HCT116 (cell line): Measurements from ENCODE around the gene AMDHD2. TPM values are rescaled to one million over a fixed set of nuclear protein-coding genes. Genes with fewer than 3 reads are reported as not detected.

Source experiments
- ATAC-seq: fragments of 200-7000 bp; cut with Tn5 transposase; 2 replicates; pipeline ENCODE4 v1.9.1; 2020; ENCODE audit warnings: mild to moderate bottlenecking, moderate library complexity
- BruUV-seq: library from RNA; stranded (reverse); fragments of 400-500 nt; replicated peaks from 2 replicates; lab custom pipeline; 2021; lab: Mats Ljungman, UMichigan
- CTCF ChIA-PET: fragments of 300-600 bp; sonication (Branson Sonifier 250); formaldehyde crosslinking; loops from one replicate; lab custom pipeline; 2021; ENCODE audit warnings: antibody characterized with exemption; lab: Charles Lee
- POLR2A ChIA-PET: fragments of 300-600, 350-600 bp; sonication (Branson Sonifier 250); formaldehyde crosslinking; loops from one replicate; lab custom pipeline; 2021; ENCODE audit warnings: antibody characterized with exemption; lab: Charles Lee
- RAD21 ChIA-PET, 2 experiments: fragments of 300-600 bp; sonication (Branson Sonifier 250); formaldehyde crosslinking; loops; one replicate each; lab custom pipeline; 2023; ENCODE audit warnings: low total read pairs in 2 of 2; ENCODE audit not compliant: uncharacterized antibody in 2 of 2, unreplicated experiment in 2 of 2, low non-redundant PET in 1 of 2; lab: Charles Lee
- DNase-seq: peaks from one replicate; pipeline ENCODE4 v3.0.0-alpha.2; 2010; ENCODE audit warnings: low read depth, low spot score
- H2AFZ ChIP-seq: fragments of 200-600 bp; shearing (Covaris generic), sonication (generic); 2 replicates; pipeline ENCODE4 v1.6.1; 2017; ENCODE audit warnings: low read depth, mixed run types, mixed read lengths, antibody characterized with exemption, low read length; ENCODE audit not compliant: poor library complexity, severe bottlenecking
- H3K27ac ChIP-seq: 2 replicates; pipeline ENCODE4 v1.5.1; 2012; ENCODE audit warnings: low read depth, low read length
- H3K27me3 ChIP-seq: fragments of 200-600 bp; sonication (generic); 2 replicates; pipeline ENCODE4 v1.6.1; 2016; ENCODE audit warnings: mixed run types, low read length, mixed read lengths; ENCODE audit not compliant: insufficient read depth
- H3K36me3 ChIP-seq, 2 experiments: fragments of 200-500 bp in 1 of 2; fragments of 200-600 bp in 1 of 2; sonication (Bioruptor generic) in 1 of 2; sonication (generic) in 1 of 2; 2 replicates each; pipeline versions ENCODE4 v1.5.1 to v1.6.1; 2014 to 2016; ENCODE audit warnings: low read length in 2 of 2, inconsistent platforms in 1 of 2, mixed read lengths in 1 of 2, mixed run types in 1 of 2; ENCODE audit not compliant: insufficient read depth in 2 of 2, control insufficient read depth in 1 of 2
- H3K4me1 ChIP-seq, 2 experiments: fragments of 200-600 bp in 1 of 2; sonication (generic) in 1 of 2; 2 replicates each; pipeline versions ENCODE4 v1.5.1 to v1.6.1; 2012 to 2017; ENCODE audit warnings: low read length in 2 of 2, inconsistent platforms in 1 of 2, mild to moderate bottlenecking in 1 of 2, mixed read lengths in 1 of 2, mixed run types in 1 of 2, moderate library complexity in 1 of 2; ENCODE audit not compliant: insufficient read depth in 2 of 2, control insufficient read depth in 1 of 2
- H3K4me2 ChIP-seq: fragments of 200-600 bp; sonication (generic); 2 replicates; pipeline ENCODE4 v1.6.1; 2017; ENCODE audit warnings: mixed run types, low read length, mixed read lengths
- H3K4me3 ChIP-seq, 2 experiments: fragments of 200-600 bp in 1 of 2; sonication (generic) in 1 of 2; replicated peaks in 1 of 2; 2 replicates each; pipeline ENCODE4 v1.5.1; 2011 to 2016; ENCODE audit warnings: low read length in 2 of 2, control low read depth in 1 of 2, low read depth in 1 of 2, mild to moderate bottlenecking in 1 of 2, mixed read lengths in 1 of 2, mixed run types in 1 of 2
- H3K79me2 ChIP-seq: fragments of 200-600 bp; sonication (generic); 2 replicates; pipeline ENCODE4 v1.6.1; 2017; ENCODE audit warnings: mild to moderate bottlenecking, mixed run types, low read length, moderate library complexity, mixed read lengths; ENCODE audit not compliant: insufficient read depth
- H3K9ac ChIP-seq: fragments of 200-600 bp; sonication (generic); 2 replicates; pipeline ENCODE4 v1.6.1; 2016; ENCODE audit warnings: low read length, mixed read lengths
- H3K9me2 ChIP-seq: fragments of 200-600 bp; sonication (generic), shearing (Covaris generic); 2 replicates; pipeline ENCODE4 v1.6.1; 2017; ENCODE audit warnings: mixed run types, mild to moderate bottlenecking, moderate library complexity; ENCODE audit not compliant: insufficient read depth
- H3K9me3 ChIP-seq, 2 experiments: fragments of 200-500 bp in 1 of 2; fragments of 200-600 bp in 1 of 2; sonication (Bioruptor generic) in 1 of 2; sonication (generic) in 1 of 2; 2 replicates each; pipeline ENCODE4 v1.6.1; 2014 to 2017; ENCODE audit warnings: low read length in 2 of 2, mixed read lengths in 2 of 2, inconsistent platforms in 1 of 2, low read depth in 1 of 2, mild to moderate bottlenecking in 1 of 2, mixed run types in 1 of 2, moderate library complexity in 1 of 2; ENCODE audit not compliant: control insufficient read depth in 1 of 2, insufficient read depth in 1 of 2
- H4K20me1 ChIP-seq: fragments of 200-600 bp; sonication (generic), shearing (Covaris generic); 2 replicates; pipeline ENCODE4 v1.6.1; 2017; ENCODE audit warnings: mixed run types, mild to moderate bottlenecking, moderate library complexity; ENCODE audit not compliant: insufficient read depth
- ATF3 ChIP-seq: IDR thresholded peaks from 2 replicates; pipeline ENCODE4 v1.6.1; 2012
- CBX3 ChIP-seq: IDR thresholded peaks from 2 replicates; pipeline ENCODE4 v1.6.1; 2012; ENCODE audit warnings: low read depth
- EGR1 ChIP-seq: IDR thresholded peaks from 2 replicates; pipeline ENCODE4 v1.6.1; 2012; ENCODE audit warnings: low read depth
- ELF1 ChIP-seq: IDR thresholded peaks from 2 replicates; pipeline ENCODE4 v1.6.1; 2012; ENCODE audit warnings: low read depth, borderline replicate concordance
- EZH2phosphoT487 ChIP-seq: fragments of 200-600 bp; IDR thresholded peaks from 2 replicates; pipeline ENCODE4 v1.6.1; 2018; ENCODE audit warnings: antibody characterized with exemption, borderline replicate concordance
- FOSL1 ChIP-seq: IDR thresholded peaks from 2 replicates; pipeline ENCODE4 v1.6.1; 2012; ENCODE audit warnings: low read depth
- MAX ChIP-seq: IDR thresholded peaks from 2 replicates; pipeline ENCODE4 v1.6.1; 2012
- POLR2A ChIP-seq: IDR thresholded peaks from 2 replicates; pipeline ENCODE4 v1.7.0; 2011; ENCODE audit warnings: borderline replicate concordance; ENCODE audit not compliant: insufficient read depth, insufficient read length; ENCODE audit errors: extremely low read depth
- POLR2AphosphoS5 ChIP-seq: IDR thresholded peaks from 2 replicates; pipeline ENCODE4 v1.6.1; 2011; ENCODE audit warnings: mild to moderate bottlenecking, low read depth, low read length, moderate library complexity
- SIN3A ChIP-seq: IDR thresholded peaks from 2 replicates; pipeline ENCODE4 v1.6.1; 2012; ENCODE audit warnings: low read depth
- SP1 ChIP-seq: IDR thresholded peaks from 2 replicates; pipeline ENCODE4 v1.6.1; 2012; ENCODE audit warnings: low read depth
- TCF7L2 ChIP-seq: IDR thresholded peaks from 2 replicates; pipeline ENCODE4 v1.7.0; 2011; ENCODE audit warnings: borderline replicate concordance, inconsistent platforms; ENCODE audit not compliant: insufficient read depth, insufficient read length; ENCODE audit errors: extremely low read depth
- YY1 ChIP-seq: IDR thresholded peaks from 2 replicates; pipeline ENCODE4 v1.6.1; 2011; ENCODE audit warnings: low read length, low read depth, moderate library complexity, mild to moderate bottlenecking; ENCODE audit not compliant: insufficient replicate concordance; ENCODE audit errors: extremely low read depth
- ZBTB33 ChIP-seq: IDR thresholded peaks from 2 replicates; pipeline ENCODE4 v1.6.1; 2011; ENCODE audit warnings: mild to moderate bottlenecking, low read length, moderate library complexity; ENCODE audit not compliant: insufficient replicate concordance; ENCODE audit errors: extremely low read depth
- ZFX ChIP-seq: fragments of 450-650 bp; IDR thresholded peaks from 2 replicates; pipeline ENCODE4 v1.6.1; 2017
- intact Hi-C: fragments of 100-400 bp; cut with micrococcal nuclease; formaldehyde crosslinking; loops from 2 replicates; pipeline ENCODE4 v1.10.0; 2022
- total RNA-seq: library from RNA; stranded (reverse); gene quantifications from one replicate; pipeline ENCODE4 v1.2.1, GENCODE V29; 2021; ENCODE audit not compliant: unreplicated experiment

AMDHD2 gene
- total RNA-seq, 1 experiment from 2014 or later = 42.9 TPM

- TF ChIP-seq ELF1 (no peak), ATF3 (no peak), MAX (no peak), SIN3A (no peak), TCF7L2 (no peak), ZBTB33 (no peak), SP1 (no peak), ZFX (no peak), FOSL1 (no peak), YY1 (no peak), EZH2phosphoT487 (no peak), EGR1 (no peak), POLR2A (no peak), POLR2AphosphoS5 (no peak), CBX3 (no peak)
- no peak for DNase-seq
- H3K9me3 ChIP-seq = no peaks in the 10 kb centered on the region
- no peak overlapping the region for H3K27ac ChIP-seq
- peaks cover 17% of the 10 kb centered on the region; the same call in 1 of the 2 replicates for H3K79me2 ChIP-seq
- no peaks in the 10 kb centered on the region for H3K4me1 ChIP-seq
- no peaks in the 10 kb centered on the region for H4K20me1 ChIP-seq
- H3K4me3 ChIP-seq = no peak overlapping the region
- no TSS peak for BruUV-seq
- ChIA-PET RAD21 (no interaction called here), CTCF (no interaction called here), POLR2A (no interaction called here)
- intact Hi-C loops = no loop called here
- H3K9ac ChIP-seq = no peak overlapping the region
- no peaks in the 10 kb centered on the region for H3K27me3 ChIP-seq
- H2AFZ ChIP-seq = no peak overlapping the region
- no peak overlapping the region for H3K4me2 ChIP-seq
- no peaks in the 10 kb centered on the region; a peak in 1 of 4 replicates for H3K36me3 ChIP-seq
- no peaks in the 10 kb centered on the region for H3K9me2 ChIP-seq
- no peak for ATAC-seq
Observed at GRCh38 chr16:2492292-2492691, 27.9 kb upstream of the AMDHD2 start.
